ENCODE results near the gene COPE.
A peak's percentile ranks its signal among the peaks of the same experiment; 100 is the strongest.

Gene COPE

GRCh38 chr19:18946918-18947317 lies 27.7 kb upstream of the COPE start:
- Mint-ChIP-seq H3K27me3 (ENCODE audit: low read depth) (peaks cover 18% of the 10 kb centered on the region), H3K4me1 (ENCODE audit: low read depth) (no peaks in the 10 kb centered on the region), H3K9me3 (no peaks in the 10 kb centered on the region), H3K4me3 (no peak overlapping the region), H3K27ac (no peak overlapping the region), H3K36me3 (ENCODE audit: low read depth) (no peaks in the 10 kb centered on the region)

DNA sequence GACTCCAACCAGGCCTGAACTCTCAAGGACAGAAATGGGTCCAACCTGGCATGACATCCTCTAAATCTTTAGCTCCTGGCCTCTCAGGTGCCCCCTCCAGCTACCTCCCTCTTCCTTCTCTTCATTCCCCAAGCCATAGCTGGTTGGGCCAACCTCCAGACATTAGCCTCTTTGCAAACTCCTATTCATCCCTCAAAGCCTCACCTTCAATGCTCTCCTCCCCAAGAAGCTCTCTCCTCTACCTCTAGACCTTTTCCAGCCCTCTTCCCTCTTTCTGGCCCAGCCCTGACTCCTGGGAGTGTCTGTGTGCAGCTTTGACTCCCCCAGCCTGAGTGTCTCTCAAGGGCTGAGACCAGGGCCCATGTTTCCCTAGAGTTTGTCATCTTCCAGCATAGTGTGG lies 27.1 kb upstream of the COPE start:
- no peaks in the 10 kb centered on the region for H3K9me3 Mint-ChIP-seq
- no peaks in the 10 kb centered on the region for H3K36me3 Mint-ChIP-seq (ENCODE audit: low read depth)
- H3K27ac Mint-ChIP-seq = no peak overlapping the region
- no peaks in the 10 kb centered on the region for H3K4me1 Mint-ChIP-seq (ENCODE audit: low read depth)
- H3K4me3 Mint-ChIP-seq = no peak overlapping the region
- peaks cover 24% of the 10 kb centered on the region for H3K27me3 Mint-ChIP-seq (ENCODE audit: low read depth)

- Mint-ChIP-seq H3K9me3 (no peaks in the 10 kb centered on the region), H3K27me3 (ENCODE audit: low read depth) (peaks cover 28% of the 10 kb centered on the region), H3K4me1 (ENCODE audit: low read depth) (peaks cover 2% of the 10 kb centered on the region), H3K36me3 (ENCODE audit: low read depth) (no peaks in the 10 kb centered on the region), H3K27ac (no peak overlapping the region), H3K4me3 (no peak overlapping the region)
These were observed 26.1 kb upstream of the COPE start for GRCh38 chr19:18945297-18945696.

DNA sequence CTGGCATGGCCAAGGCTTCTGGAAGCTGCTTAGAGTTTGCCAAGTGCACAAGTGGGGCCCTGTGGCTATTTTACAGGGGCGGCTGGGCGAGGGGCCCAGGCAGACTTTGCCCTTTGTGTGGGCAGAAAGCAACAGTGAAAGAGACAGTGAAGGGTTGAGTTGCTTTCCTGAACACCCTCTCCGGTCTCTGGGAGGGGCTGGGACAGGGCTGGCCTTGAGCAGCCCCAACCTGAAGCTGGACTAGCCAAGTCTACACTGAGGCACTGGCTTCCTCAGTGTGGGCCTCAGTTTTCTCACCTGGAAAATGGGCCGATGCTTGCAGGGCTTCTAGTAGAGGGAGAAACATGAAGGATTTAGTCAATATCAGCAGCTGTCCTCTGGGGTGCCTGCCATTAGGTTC lies 24.3 kb upstream of the COPE start:
- Mint-ChIP-seq H3K9me3 (no peaks in the 10 kb centered on the region), H3K4me1 (ENCODE audit: low read depth) (peaks cover 2% of the 10 kb centered on the region), H3K36me3 (ENCODE audit: low read depth) (no peaks in the 10 kb centered on the region), H3K27ac (no peak overlapping the region), H3K4me3 (no peak overlapping the region), H3K27me3 (ENCODE audit: low read depth) (peaks cover 44% of the 10 kb centered on the region)

- no peaks in the 10 kb centered on the region for H3K9me3 Mint-ChIP-seq
- H3K27me3 Mint-ChIP-seq (ENCODE audit: low read depth) = peaks cover 51% of the 10 kb centered on the region
- H3K27ac Mint-ChIP-seq = no peak overlapping the region
- no peak overlapping the region for H3K4me3 Mint-ChIP-seq
- H3K4me1 Mint-ChIP-seq (ENCODE audit: low read depth) = peaks cover 2% of the 10 kb centered on the region
- no peaks in the 10 kb centered on the region for H3K36me3 Mint-ChIP-seq (ENCODE audit: low read depth)
These were observed 23.5 kb upstream of the COPE start for GRCh38 chr19:18942692-18943091.

DNA sequence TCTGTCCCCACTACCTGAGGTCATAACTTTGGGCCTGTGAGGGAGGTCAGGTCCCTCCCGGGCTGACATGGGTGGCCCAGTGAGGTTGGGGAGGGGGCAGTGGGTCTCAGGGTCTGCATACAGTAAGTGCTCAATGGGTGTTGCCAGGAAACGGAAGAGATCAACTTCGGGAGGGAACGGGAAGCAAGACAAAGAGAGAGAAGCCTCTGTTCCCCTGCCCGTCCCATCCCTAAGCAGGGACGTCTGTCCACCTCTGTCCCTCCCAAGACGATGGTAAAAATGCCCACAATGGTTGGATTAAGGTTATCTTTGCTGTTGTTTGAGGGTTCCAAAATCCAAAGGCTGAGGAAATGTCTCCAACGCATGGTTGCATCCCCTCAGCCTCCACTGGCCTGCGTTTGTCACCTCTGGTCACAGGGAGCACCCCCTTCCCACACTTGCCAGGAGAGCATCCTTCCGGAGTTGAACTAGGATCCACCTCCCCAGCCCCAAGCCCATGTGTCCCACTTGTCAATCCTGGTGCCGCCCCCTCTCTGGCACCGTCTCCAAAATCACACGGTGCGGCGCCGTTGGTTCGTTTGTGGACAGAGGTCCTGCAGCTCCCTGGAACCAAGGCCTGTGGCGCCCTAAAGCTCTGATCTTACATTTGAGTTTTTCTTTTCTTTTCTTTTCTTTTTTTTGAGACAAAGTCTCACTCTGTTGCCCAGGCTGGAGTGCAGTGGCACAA lies 22.6 kb upstream of the COPE start:
- Mint-ChIP-seq H3K27me3 (ENCODE audit: low read depth) (peaks cover 53% of the 10 kb centered on the region), H3K9me3 (no peaks in the 10 kb centered on the region), H3K4me1 (ENCODE audit: low read depth) (peaks cover 2% of the 10 kb centered on the region), H3K27ac (no peak overlapping the region), H3K36me3 (ENCODE audit: low read depth) (no peaks in the 10 kb centered on the region), H3K4me3 (peak overlapping the region; percentile 46)

- Mint-ChIP-seq H3K4me1 (ENCODE audit: low read depth) (peaks cover 2% of the 10 kb centered on the region), H3K4me3 (peak within 1 kb of the TSS; percentile 46), H3K27me3 (ENCODE audit: low read depth) (peaks cover 50% of the 10 kb centered on the region), H3K9me3 (no peaks in the 10 kb centered on the region), H3K36me3 (ENCODE audit: low read depth) (no peaks in the 10 kb centered on the region), H3K27ac (no peak within 1 kb of the TSS)
These were observed 21.8 kb upstream of the COPE start, which contains the start of gene HOMER3 for GRCh38 chr19:18940769-18941627. Gene HOMER3, minus strand, starts transcription at chr19:18941217. Its CDS starts 2,235 bp downstream, at chr19:18938982.

DNA sequence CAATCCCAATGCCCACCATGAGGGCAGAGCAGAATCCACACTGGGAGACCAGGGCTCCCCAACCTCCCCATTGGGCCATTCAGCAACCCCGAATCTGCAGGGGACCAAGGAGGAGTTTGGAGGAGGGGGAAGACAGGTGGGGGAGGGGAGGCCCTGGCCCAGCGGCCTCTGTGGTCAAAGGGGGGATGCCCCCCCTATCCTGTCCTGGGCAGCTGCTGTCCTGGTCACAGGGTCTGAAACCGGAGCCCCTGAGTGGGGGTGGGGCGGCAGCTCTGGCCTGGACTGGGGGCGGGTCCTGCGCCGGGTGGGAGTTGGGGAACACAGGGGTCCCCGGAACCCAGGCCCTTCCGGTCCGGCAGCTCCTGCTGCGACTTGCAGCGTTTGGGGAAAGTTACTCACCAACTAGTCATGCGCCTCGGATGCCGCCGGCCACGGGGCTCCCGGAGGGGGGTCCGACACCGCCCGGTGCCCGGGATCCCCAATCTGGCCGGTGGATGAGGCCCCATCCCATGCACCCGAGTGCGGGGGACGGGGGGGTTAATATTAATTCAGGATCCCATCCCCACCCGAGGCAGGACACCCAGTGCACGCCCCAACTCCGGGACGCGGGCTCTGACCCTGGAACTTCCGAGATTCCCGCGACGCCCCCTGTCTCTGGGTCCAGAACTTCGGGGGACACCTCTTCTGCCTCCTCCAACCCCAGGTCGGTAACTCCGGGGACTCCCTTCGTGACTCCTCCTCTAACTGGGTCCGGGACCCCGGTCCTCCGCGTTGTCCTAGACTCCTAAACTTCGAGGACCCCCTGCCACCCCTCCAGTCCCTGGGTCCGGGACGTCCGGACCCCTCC lies 21.0 kb upstream of the COPE start:
- Mint-ChIP-seq H3K4me3 (peak overlapping the region; percentile 37), H3K27me3 (ENCODE audit: low read depth) (peaks cover 50% of the 10 kb centered on the region), H3K36me3 (ENCODE audit: low read depth) (no peaks in the 10 kb centered on the region), H3K27ac (no peak overlapping the region), H3K9me3 (no peaks in the 10 kb centered on the region), H3K4me1 (ENCODE audit: low read depth) (peaks cover 2% of the 10 kb centered on the region)

GRCh38 chr19:18939163-18939562 lies 20.0 kb upstream of the COPE start:
- Mint-ChIP-seq H3K9me3 (no peaks in the 10 kb centered on the region), H3K36me3 (ENCODE audit: low read depth) (no peaks in the 10 kb centered on the region), H3K4me1 (ENCODE audit: low read depth) (peaks cover 2% of the 10 kb centered on the region), H3K4me3 (peak overlapping the region; percentile 42), H3K27me3 (ENCODE audit: low read depth) (peaks cover 54% of the 10 kb centered on the region), H3K27ac (no peak overlapping the region)

GRCh38 chr19:18933297-18933696 lies 14.1 kb upstream of the COPE start:
- no peaks in the 10 kb centered on the region for H3K9me3 Mint-ChIP-seq
- H3K4me3 Mint-ChIP-seq = no peak overlapping the region
- peaks cover 4% of the 10 kb centered on the region for H3K4me1 Mint-ChIP-seq (ENCODE audit: low read depth)
- H3K27ac Mint-ChIP-seq = no peak overlapping the region
- no peaks in the 10 kb centered on the region for H3K36me3 Mint-ChIP-seq (ENCODE audit: low read depth)
- H3K27me3 Mint-ChIP-seq (ENCODE audit: low read depth) = peaks cover 21% of the 10 kb centered on the region

DNA sequence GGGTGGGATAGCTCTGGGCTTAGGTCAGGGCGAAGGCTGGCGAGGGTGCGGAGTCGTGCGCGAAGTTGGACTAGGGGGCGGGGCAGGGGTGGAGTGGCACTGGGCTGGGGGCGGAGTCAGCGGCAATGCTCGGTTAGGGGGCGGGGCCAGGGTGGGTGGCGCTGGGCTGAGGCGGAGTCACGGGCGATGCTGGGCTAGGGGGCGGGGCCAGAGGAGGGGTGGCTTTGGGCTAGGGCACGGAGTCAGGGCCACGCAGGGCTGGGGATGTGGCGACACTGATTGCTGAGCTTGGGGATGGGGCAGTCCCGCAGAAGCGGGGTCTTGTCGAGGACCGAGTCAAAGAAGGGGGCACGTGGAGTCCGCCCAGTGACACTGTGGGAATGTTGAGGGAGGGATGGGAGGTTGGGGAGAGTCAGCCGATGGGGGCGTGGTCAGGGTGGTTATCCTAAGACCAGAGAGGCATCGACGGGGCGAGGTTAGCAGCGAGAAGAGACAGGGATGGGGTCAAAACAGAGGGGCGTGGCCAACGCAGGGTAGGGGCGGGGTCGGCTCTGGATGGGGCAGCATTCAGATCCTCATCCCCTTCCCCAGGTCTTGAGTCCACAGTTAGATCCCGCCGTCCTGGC lies 13.1 kb upstream of the COPE start:
- H3K4me1 Mint-ChIP-seq (ENCODE audit: low read depth) = peaks cover 4% of the 10 kb centered on the region
- no peaks in the 10 kb centered on the region for H3K9me3 Mint-ChIP-seq
- peak overlapping the region; percentile 74 for H3K4me3 Mint-ChIP-seq
- H3K27me3 Mint-ChIP-seq (ENCODE audit: low read depth) = peaks cover 13% of the 10 kb centered on the region
- no peaks in the 10 kb centered on the region for H3K36me3 Mint-ChIP-seq (ENCODE audit: low read depth)
- no peak overlapping the region for H3K27ac Mint-ChIP-seq

- no peak overlapping the region for H3K27ac Mint-ChIP-seq
- peaks cover 13% of the 10 kb centered on the region for H3K27me3 Mint-ChIP-seq (ENCODE audit: low read depth)
- H3K4me1 Mint-ChIP-seq (ENCODE audit: low read depth) = peaks cover 4% of the 10 kb centered on the region
- H3K36me3 Mint-ChIP-seq (ENCODE audit: low read depth) = peaks cover 3% of the 10 kb centered on the region
- no peak overlapping the region for H3K4me3 Mint-ChIP-seq
- no peaks in the 10 kb centered on the region for H3K9me3 Mint-ChIP-seq
These were observed 12.4 kb upstream of the COPE start for GRCh38 chr19:18931316-18932162.

DNA sequence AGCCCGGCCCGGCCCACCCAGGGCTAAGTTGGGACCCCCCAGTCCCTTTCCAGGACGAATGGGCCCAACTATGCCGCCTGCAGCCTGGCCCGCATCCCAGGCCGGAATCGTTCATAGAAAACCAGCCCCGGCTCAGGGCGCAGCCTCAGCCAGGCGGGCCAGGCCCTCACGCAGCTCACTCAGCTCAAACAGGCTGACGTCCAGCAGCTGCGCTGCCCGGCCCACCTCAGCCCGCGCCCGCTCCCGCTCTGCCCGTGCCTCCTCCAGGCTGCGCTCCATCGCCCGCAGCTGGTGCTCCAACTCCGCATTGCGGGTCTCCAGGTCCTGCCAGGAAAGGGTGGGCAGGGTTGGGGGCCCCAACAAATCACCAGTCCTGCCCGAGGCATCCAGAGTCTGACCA lies 10.1 kb upstream of the COPE start:
- Mint-ChIP-seq H3K27ac (no peak overlapping the region), H3K4me1 (ENCODE audit: low read depth) (peaks cover 4% of the 10 kb centered on the region), H3K36me3 (ENCODE audit: low read depth) (peaks cover 15% of the 10 kb centered on the region), H3K27me3 (ENCODE audit: low read depth) (peaks cover 11% of the 10 kb centered on the region), H3K4me3 (no peak overlapping the region), H3K9me3 (no peaks in the 10 kb centered on the region)
